RPMI7951 (cell line): Measurements from ENCODE around the gene ZBTB33. TPM values are rescaled to one million over a fixed set of nuclear protein-coding genes. Genes with fewer than 3 reads are reported as not detected.

Experiments
- DNase-seq: peaks from one replicate; pipeline ENCODE4 v3.0.0-alpha.2; 2012; ENCODE audit warnings: low read depth
- total RNA-seq: library from RNA; depleted of rRNA; stranded (reverse); fragments of >200 nt; shearing (Covaris generic); gene quantifications from 2 replicates; pipeline ENCODE4 v1.2.3, GENCODE V29; 2014

The ZBTB33 gene
- total RNA-seq, 1 experiment from 2014 or later = 16.8 TPM

DNA sequence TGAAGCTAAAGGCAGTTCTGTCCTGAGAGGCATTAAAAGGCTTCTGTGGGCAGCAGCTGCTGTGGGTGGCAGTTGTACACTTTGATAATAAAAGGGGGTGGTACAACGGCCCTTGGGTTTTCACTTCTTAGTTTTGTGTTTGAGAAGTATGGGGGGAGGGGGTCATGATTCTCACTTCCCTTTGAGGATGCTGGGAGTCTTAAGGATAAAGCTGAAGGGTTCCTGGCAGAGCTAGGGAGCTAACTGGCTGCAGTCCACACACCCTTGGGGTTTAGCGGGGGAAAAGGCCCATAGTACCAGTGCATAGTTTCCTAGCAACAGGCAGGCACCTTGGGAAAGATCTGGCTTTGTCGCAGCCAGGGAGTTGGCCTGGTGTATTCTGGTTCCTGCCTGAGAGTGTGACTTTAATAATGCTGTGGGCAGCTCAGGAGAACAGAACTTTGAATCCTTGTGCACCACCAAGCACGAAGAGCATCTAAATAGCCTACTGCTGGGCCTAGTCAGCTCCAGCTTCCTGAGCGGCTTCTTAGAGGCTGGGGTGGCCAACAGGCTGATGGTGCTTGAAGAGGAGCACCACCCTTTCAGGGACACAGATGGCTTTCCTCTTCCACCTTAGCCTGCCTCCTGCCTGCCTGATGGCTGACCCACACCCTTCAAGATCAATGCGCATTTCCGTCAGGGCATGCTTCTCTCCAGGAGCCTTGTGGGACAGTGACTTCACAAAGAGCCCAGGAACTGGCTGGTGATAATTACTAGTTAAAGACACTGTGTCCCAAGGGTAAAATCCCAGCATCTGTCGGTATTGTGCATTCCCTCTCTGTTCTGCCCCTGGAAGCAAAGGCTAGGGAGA lies 12.5 kb downstream of the ZBTB33 start:
- no peak for DNase-seq

DNA sequence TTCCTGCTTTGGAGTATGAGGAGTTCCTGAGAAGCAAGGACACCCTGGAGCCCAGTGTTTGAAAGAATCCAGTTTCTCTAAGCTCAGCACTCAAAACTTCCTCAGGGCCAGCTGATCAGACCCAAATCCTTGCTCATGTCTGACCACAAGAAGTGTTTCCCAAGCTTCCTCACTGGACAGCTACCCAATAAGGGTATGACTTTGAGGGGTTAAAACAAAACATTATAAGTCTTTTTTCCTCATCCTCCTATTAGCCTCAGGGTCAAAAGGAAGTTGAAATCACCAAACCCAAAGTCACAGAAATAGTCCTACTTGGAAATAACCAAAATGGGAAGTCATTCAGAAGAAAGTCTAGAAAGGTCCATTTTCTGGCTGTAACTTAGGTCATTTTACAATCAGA lies 13.7 kb downstream of the ZBTB33 start:
- no peak for DNase-seq

- no peak for DNase-seq
Observed at GRCh38 chrX:120269373-120270035, 18.9 kb downstream of the ZBTB33 start.

DNA sequence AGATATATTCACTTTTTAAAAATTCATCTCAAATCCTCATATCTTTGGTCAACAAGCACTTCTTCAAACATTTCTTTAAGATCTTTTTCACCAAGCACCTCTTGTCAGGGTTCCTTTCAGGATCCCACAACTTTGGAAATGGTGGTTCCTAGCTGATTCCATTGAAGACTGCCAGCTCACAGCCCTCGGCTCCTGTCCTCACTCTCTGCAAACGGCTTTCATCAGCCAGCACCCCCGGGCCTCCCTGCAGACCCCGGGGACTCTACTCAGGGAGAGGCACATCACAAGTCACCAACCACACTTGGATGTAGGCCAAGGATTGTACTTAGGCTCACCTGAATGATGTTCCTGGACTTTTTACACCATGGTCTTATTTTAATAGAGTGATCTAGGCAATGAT lies 20.0 kb downstream of the ZBTB33 start:
- no peak for DNase-seq

DNA sequence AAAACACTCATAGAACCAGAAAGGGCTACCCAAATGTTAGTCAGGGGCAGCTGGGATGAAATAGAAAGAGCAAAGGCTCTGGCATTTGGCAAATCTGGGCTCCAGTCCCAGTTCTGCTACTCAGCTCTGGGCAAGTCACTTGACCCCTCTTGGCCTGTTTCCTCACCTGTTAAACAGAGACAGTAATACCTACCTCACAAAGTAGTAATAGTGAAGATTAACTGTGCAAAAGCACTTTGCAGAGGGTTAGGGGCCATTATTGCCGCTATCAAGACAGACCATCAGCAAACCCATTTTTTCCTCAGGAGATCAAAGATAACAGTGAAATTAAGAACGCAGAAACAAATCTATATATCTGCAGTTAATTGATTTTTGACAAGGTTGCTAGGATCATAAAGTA lies 20.6 kb downstream of the ZBTB33 start:
- DNase-seq = no peak

GRCh38 chrX:120274145-120274544 lies 23.5 kb downstream of the ZBTB33 start:
- no peak for DNase-seq

GRCh38 chrX:120274958-120275357 lies 24.3 kb downstream of the ZBTB33 start:
- no peak for DNase-seq

GRCh38 chrX:120281021-120281624 lies 30.5 kb downstream of the ZBTB33 start:
- no peak for DNase-seq

DNA sequence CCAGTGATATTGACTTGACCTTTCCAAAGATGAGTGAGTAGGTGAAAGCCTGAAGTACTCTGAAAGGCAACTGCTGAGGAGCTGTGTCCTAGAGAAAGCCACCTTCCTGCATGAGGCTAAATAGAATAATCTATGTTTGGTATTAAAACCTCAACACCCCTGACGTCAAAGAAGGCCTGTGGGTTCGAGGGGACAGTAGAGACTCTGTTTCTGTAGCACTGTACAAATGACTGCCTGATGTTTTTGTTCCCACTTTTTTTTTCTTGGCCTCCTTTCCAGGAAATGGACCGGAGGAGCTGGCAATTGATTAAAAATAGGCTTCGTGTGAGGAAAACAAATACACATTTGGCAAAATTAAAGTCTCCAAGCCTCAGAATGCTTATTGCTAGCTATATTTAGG lies 31.1 kb downstream of the ZBTB33 start:
- DNase-seq = no peak

DNA sequence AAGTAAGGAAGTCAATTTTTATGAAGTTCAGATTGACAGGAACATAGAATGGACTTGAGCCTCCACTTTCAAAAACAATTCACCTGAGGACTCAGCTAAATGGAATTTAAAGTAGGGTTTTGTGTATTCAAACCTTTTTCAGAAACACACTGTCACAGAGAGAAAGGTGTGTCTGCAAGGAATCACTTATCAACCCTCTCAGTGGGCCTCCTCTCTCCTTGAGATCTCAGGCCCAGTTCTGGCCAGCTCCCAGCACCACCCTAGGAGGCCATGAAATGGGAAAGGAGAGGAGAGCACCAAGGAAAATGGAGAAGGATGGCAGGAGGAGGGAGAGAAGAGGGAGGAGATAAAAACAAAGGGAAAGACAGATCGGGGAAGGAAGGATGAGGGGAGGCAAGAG lies 32.1 kb downstream of the ZBTB33 start:
- DNase-seq = no peak

DNA sequence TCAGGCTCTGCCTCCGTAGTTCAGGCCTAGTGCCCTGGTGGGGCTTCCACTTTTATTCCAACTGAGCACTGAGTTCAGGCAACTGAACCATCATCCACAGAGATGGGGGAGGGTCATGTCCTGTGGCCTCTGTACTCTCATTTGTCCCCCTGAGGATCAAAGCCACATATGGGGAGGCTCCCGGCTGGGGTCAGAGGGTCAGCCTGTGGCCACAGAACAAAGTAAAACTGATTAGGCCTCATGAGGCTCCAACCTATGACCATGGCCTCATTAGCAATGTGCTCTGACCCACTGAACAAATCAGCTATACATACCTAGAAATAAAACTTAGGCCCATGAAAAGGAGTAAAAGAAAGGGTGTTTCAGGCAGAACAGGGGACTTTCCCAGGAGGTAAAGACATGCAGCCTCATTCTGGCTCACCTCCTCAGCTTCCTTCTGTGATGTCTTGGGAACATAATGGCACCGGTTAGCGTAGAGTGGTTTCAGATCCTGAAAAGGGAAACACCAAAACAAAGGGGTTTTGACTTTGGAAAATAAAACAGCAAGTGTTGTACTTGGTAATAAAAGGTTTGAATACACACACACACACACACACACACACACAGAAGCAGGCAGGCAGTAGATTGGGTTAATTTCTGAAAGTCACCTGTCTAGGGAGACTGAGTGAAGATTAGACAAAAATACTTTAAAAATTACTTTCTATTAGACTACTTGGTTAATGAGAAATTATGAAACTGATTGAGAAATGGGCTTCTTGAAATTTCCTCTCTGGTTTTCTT lies 36.3 kb downstream of the ZBTB33 start:
- DNase-seq = no peak

- no peak for DNase-seq
Observed at GRCh38 chrX:120287513-120288112, 37.0 kb downstream of the ZBTB33 start.

- DNase-seq = no peak
Observed at GRCh38 chrX:120290107-120290506, 39.5 kb downstream of the ZBTB33 start.

DNA sequence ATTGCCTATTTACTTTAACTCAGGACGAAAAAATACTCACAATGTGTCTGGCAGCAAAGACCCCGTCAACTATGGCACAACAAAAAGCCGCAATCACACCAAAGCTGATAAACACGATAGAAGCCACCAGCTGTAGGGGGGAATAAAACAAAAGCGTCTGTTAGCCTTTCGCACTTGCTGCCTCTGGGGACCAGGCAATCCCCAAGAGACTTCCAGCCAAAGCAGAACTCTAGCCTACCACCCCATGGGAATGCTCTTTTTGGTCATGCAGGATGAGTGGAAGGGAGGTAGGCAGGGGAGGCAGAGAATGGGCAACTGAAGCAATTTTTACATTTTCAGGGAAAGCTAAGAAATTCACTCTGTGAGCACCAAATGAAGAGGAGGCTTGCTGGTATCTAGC lies 40.6 kb downstream of the ZBTB33 start:
- DNase-seq = no peak

DNA sequence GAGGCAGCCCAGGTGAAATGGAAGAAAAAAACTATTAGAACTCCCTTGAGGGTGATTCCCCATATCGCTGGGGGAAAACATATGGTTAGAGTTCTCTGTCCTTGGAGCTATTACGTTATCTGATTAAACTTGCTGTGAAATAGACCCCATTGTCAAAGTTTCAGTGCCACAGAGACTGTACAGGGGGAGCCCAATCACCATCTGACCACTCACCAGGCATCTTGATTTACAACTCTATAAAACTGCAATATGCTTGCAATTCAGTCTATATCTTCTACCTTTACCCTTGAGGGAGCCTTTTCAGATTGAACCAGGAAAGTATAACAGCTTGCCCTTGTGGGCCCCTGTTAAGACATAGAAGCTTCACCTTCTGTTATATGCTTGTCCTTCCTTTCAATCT lies 42.4 kb downstream of the ZBTB33 start:
- no peak for DNase-seq

DNA sequence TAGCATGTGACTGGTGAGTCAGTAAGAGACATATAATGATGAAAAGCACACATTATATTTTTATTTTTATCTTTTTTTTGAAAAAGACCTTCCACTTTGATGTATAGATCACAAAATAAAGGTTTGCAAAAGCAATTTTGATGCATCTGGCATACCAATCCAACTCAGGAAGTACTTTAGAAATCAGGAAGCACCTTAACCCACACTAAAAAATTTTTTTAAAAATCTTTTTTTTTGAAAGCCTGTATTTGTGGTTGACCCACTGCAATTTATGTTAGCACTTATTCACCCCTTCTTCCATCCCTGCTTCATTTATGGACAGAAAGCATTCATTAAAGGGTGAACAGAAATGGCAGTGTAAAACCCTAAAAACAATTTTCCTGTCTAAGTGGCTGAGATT lies 44.0 kb downstream of the ZBTB33 start:
- DNase-seq = no peak

GRCh38 chrX:120297923-120298322 lies 47.3 kb downstream of the ZBTB33 start:
- no peak for DNase-seq

GRCh38 chrX:120299928-120300327 lies 49.3 kb downstream of the ZBTB33 start:
- no peak for DNase-seq

- no peak for DNase-seq
Observed at GRCh38 chrX:120301497-120301896, 50.9 kb downstream of the ZBTB33 start.

DNA sequence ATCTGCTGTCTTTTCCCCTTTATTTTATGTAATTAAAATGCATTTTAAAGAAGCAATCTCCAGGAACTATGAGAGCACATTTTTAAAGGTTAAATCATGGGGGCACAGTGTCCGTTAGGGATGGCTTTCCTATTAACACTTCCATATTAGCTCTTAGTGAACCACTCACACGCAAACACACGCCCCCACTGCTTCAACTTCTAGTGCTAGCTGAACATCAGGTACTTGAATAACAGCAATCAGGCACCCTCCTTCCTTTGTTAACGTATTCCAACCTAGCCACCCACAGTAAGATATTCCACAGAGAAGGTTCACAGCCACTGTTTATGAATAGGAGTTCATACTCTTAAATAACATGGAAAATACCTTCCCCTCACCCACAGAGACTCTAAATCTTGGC lies 51.3 kb downstream of the ZBTB33 start:
- no peak for DNase-seq

DNA sequence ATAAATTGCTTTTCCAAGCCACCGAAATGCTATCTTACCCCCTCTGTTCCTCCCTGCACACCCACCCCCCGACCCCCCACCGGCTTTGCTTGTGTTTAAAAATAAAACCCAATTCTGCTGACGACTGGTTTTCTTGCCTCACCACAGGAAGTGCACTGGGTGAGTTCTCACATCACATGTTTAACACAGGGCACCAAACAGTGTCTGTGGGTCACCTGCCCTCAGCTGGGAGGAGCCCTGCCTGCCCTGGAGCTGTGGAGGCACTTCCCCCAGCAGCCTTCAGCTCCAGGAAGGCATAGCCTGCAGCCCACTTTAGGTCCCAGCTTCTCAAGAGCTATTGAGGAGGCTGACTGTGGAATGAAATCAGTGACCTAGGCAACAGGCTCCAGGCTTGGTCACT lies 51.8 kb downstream of the ZBTB33 start:
- DNase-seq = no peak

DNA sequence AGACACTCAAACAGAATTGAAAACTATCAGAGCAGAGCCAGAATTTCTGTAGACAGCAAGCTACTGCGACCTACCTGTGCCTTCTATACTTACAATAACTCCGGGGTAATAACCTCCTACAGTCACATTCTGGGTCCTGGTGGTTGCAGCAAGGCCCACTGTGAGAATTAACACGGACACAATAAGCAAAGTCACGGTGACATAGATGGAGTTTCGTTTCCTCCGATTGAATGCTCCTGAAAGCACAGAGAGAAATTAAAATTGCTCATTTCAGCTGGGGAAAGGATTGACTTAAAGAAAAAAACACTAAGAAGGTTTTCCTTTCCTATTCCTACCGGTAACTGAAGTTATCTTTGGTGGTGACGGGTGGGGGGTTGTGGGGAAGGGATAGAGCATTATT lies 53.6 kb downstream of the ZBTB33 start:
- DNase-seq = no peak
